Common myeloid progenitor, CD34-positive (primary cell): ENCODE measurements around the gene TMEM25.

ENCODE experiments used
- CTCF ChIA-PET: fragments of 350-600 bp; sonication (Branson Sonifier 250); formaldehyde crosslinking; loops from one replicate; lab custom pipeline; 2021; ENCODE audit warnings: antibody characterized with exemption; lab: Charles Lee
- POLR2A ChIA-PET: fragments of 350-600 bp; sonication (Branson Sonifier 250); formaldehyde crosslinking; loops from one replicate; lab custom pipeline; 2021; ENCODE audit warnings: antibody characterized with exemption; lab: Charles Lee
- DNase-seq, 3 donors: peaks; one replicate each; pipeline versions ENCODE4 v3.0.0 to v3.0.0-alpha.2; 2013
- H3K27ac ChIP-seq, 2 experiments: 1 replicate in 1 of 2; 2 replicates in 1 of 2; pipeline ENCODE4 v1.7.0; 2013; ENCODE audit warnings: inconsistent platforms in 2 of 2, low read length in 2 of 2, mild to moderate bottlenecking in 2 of 2, low read depth in 1 of 2, moderate library complexity in 1 of 2; ENCODE audit not compliant: severe bottlenecking in 2 of 2, insufficient read depth in 1 of 2, poor library complexity in 1 of 2
- H3K27me3 ChIP-seq, 5 experiments: replicated peaks in 2 of 5; 1 replicate in 3 of 5; 2 replicates in 2 of 5; pipeline versions ENCODE4 v1.6.1 to v1.7.0; 2013; ENCODE audit warnings: low read length in 4 of 5, mild to moderate bottlenecking in 2 of 5, moderate library complexity in 2 of 5, inconsistent platforms in 1 of 5; ENCODE audit not compliant: insufficient read depth in 5 of 5, control insufficient read depth in 4 of 5
- H3K36me3 ChIP-seq, 4 experiments: 1 replicate in 2 of 4; 2 replicates in 2 of 4; pipeline versions ENCODE4 v1.6.1 to v1.7.0; 2013; ENCODE audit warnings: low read length in 3 of 4, control low read depth in 1 of 4, mild to moderate bottlenecking in 1 of 4; ENCODE audit not compliant: control insufficient read depth in 4 of 4, insufficient read depth in 4 of 4
- H3K4me1 ChIP-seq, 4 experiments: 1 replicate in 3 of 4; 2 replicates in 1 of 4; pipeline versions ENCODE4 v1.6.1 to v1.7.1; 2013; ENCODE audit warnings: low read length in 3 of 4, mild to moderate bottlenecking in 3 of 4, control low read depth in 1 of 4, inconsistent platforms in 1 of 4, moderate library complexity in 1 of 4; ENCODE audit not compliant: control insufficient read depth in 4 of 4, insufficient read depth in 4 of 4; ENCODE audit errors: control extremely low read depth in 1 of 4
- H3K4me3 ChIP-seq, 7 experiments: 1 replicate in 4 of 7; 2 replicates in 3 of 7; pipeline versions ENCODE4 v1.5.1 to v1.7.0; 2013; ENCODE audit warnings: mild to moderate bottlenecking in 7 of 7, low read length in 6 of 7, moderate library complexity in 6 of 7, inconsistent platforms in 2 of 7, low read depth in 2 of 7, control low read depth in 1 of 7; ENCODE audit not compliant: insufficient read depth in 4 of 7, control insufficient read depth in 1 of 7; ENCODE audit errors: extremely low read depth in 1 of 7
- H3K9me3 ChIP-seq, 5 experiments: 1 replicate in 4 of 5; 2 replicates in 1 of 5; pipeline versions ENCODE4 v1.6.1 to v1.7.1; 2013; ENCODE audit warnings: low read length in 4 of 5, mild to moderate bottlenecking in 2 of 5, inconsistent platforms in 1 of 5, low read depth in 1 of 5, moderate library complexity in 1 of 5; ENCODE audit not compliant: control insufficient read depth in 4 of 5, insufficient read depth in 2 of 5; ENCODE audit errors: control extremely low read depth in 1 of 5
- WGBS: methylation state at CpG from one replicate; pipeline ENCODE4 v1.1.5; 2013; ENCODE audit not compliant: insufficient coverage; 5-methylcytosine and 5-hydroxymethylcytosine counted together

TMEM25 gene

DNA sequence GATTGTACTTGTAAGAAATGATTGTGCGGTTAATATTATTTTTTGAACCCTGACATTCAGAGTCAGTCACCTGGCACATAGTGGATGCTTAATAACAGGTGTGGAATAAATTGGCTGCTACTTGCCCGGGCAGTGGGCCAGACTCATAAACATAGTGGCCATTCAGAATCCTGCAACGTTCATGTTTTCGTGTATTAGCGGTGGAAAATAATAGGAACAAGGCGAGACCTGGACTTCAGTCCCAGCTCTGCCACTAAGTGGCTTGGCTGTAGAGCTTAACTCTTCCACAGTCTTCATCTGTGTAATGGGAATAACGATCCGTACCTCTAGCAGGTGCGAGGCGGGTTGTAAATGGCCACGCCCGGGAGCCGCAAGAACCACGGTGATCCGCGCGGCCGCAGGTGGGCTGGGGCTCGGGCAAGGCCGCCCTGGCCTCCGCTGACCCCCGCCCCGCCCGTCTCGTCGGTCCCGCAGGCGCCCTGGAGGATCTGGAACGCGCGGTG is 761 bp upstream of the TMEM25 start:
- peak overlapping the region; percentile 25 to 69 for H3K27ac ChIP-seq
- 6% methylated on average over 20 of the region's 31 CpGs for WGBS

DNA sequence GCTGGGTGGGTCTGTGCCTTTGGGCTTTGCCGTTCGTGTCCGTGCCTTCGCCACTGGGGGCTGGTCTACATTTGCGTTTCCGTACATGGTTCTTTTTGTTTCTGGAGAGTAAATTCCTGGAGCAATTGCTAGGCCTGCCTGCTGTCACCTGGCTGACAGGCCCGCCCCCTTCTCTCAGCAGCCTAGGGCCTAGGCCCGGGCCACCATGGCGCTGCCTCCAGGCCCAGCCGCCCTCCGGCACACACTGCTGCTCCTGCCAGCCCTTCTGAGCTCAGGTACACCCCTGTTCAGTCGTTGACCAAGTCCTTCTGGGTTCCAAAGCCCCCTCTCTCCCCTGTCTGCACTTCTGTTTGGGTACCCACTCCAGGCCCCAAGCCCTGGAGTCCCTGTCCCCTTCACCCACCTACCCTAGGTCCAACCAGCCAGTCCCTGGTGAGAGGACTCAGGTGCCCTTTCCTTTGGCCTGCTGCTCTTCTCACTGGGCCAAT is 649 bp downstream of the TMEM25 start:
- ChIA-PET POLR2A (no interaction called here), CTCF (no interaction called here)
- H3K9me3 ChIP-seq: no peaks in the 10 kb centered on the region
- peak overlapping the region; percentile 66 to 98 (median 80) for H3K4me3 ChIP-seq
- no peaks in the 10 kb centered on the region for H3K27me3 ChIP-seq
- 10% methylated on average over 12 of the region's 12 CpGs for WGBS
- peak overlapping the region in 1 of 2 experiments; percentile 69 for H3K27ac ChIP-seq
- no peak for DNase-seq
- H3K36me3 ChIP-seq: peaks cover 2 to 28% (median 4%) of the 10 kb centered on the region in 4 experiments
- peaks cover 0 to 39% (median 31%) of the 10 kb centered on the region in 4 experiments for H3K4me1 ChIP-seq

More for the DNA sequence above, 761 bp upstream of the TMEM25 start:
- Histone ChIP-seq H3K9me3 (no peaks in the 10 kb centered on the region), H3K27me3 (no peaks in the 10 kb centered on the region), H3K4me3 (peak overlapping the region; percentile 66 to 98 (median 80)), H3K4me1 (peaks cover 0 to 52% (median 40%) of the 10 kb centered on the region in 4 experiments), H3K36me3 (peaks cover under 1 to 23% (median 3%) of the 10 kb centered on the region in 4 experiments)
- ChIA-PET CTCF (interaction anchor here (1.2 to 1.4 kb wide), 4 partner anchors 13 to 39 kb away, joined by 3 read pairs; no protein-coding TSS in a partner anchor), POLR2A (no interaction called here)
- peak in 2 of 3 donors; percentile 30 to 39 for DNase-seq

DNA sequence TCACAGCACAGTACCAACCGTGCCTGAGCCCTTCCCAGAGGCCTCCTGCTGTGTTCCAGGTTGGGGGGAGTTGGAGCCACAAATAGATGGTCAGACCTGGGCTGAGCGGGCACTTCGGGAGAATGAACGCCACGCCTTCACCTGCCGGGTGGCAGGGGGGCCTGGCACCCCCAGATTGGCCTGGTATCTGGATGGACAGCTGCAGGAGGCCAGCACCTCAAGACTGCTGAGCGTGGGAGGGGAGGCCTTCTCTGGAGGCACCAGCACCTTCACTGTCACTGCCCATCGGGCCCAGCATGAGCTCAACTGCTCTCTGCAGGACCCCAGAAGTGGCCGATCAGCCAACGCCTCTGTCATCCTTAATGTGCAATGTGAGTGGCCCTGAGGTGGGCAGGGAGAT is 1.1 kb downstream of the TMEM25 start:
- Histone ChIP-seq H3K9me3 (no peaks in the 10 kb centered on the region), H3K4me3 (peak overlapping the region in 4 of 7 experiments; percentile 73 to 98 (median 92)), H3K36me3 (peaks cover 2 to 28% (median 4%) of the 10 kb centered on the region in 4 experiments), H3K27me3 (no peaks in the 10 kb centered on the region), H3K4me1 (peaks cover 0 to 34% (median 29%) of the 10 kb centered on the region in 4 experiments), H3K27ac (peak overlapping the region in 1 of 2 experiments; percentile 69)
- DNase-seq: no peak
- 97% methylated on average over 8 of the region's 10 CpGs for WGBS
- CTCF ChIA-PET: no interaction called here
- POLR2A ChIA-PET: no interaction called here

DNA sequence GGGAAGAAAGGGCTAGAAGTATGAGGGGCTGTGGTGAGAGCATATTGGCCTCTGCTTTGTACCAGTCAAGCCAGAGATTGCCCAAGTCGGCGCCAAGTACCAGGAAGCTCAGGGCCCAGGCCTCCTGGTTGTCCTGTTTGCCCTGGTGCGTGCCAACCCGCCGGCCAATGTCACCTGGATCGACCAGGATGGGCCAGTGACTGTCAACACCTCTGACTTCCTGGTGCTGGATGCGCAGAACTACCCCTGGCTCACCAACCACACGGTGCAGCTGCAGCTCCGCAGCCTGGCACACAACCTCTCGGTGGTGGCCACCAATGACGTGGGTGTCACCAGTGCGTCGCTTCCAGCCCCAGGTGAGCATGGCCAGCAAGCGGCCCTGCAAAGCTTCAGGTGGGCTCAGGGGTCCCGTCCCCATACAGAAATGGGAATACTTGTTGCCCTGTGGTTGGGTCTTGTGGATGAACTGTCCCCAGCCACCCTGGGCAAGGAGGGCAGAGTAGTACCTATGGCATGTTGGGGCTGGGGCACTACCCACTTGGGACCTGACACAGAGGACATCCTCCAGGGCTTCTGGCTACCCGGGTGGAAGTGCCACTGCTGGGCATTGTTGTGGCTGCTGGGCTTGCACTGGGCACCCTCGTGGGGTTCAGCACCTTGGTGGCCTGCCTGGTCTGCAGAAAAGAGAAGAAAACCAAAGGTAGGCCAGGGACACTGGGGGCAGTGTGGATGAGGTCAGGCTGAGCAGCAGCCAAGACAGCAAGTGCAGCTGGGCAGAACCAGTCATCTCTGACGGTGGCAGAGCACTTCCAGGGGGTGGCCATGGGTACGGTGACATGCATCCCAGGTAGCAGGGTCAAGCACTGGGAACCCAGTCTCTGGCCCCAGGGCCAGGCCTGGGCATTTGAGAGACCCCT is 2.1 kb downstream of the TMEM25 start:
- WGBS: 98% methylated on average over 19 of the region's 19 CpGs
- DNase-seq: no peak
- CTCF ChIA-PET: no interaction called here
- peaks cover 0 to 30% (median 27%) of the 10 kb centered on the region in 4 experiments for H3K4me1 ChIP-seq
- no peaks in the 10 kb centered on the region for H3K9me3 ChIP-seq
- no peak overlapping the region for H3K27ac ChIP-seq
- POLR2A ChIA-PET: no interaction called here
- no peaks in the 10 kb centered on the region for H3K27me3 ChIP-seq
- peaks cover 0 to 23% (median 4%) of the 10 kb centered on the region in 4 experiments for H3K36me3 ChIP-seq
- no peak overlapping the region for H3K4me3 ChIP-seq

DNA sequence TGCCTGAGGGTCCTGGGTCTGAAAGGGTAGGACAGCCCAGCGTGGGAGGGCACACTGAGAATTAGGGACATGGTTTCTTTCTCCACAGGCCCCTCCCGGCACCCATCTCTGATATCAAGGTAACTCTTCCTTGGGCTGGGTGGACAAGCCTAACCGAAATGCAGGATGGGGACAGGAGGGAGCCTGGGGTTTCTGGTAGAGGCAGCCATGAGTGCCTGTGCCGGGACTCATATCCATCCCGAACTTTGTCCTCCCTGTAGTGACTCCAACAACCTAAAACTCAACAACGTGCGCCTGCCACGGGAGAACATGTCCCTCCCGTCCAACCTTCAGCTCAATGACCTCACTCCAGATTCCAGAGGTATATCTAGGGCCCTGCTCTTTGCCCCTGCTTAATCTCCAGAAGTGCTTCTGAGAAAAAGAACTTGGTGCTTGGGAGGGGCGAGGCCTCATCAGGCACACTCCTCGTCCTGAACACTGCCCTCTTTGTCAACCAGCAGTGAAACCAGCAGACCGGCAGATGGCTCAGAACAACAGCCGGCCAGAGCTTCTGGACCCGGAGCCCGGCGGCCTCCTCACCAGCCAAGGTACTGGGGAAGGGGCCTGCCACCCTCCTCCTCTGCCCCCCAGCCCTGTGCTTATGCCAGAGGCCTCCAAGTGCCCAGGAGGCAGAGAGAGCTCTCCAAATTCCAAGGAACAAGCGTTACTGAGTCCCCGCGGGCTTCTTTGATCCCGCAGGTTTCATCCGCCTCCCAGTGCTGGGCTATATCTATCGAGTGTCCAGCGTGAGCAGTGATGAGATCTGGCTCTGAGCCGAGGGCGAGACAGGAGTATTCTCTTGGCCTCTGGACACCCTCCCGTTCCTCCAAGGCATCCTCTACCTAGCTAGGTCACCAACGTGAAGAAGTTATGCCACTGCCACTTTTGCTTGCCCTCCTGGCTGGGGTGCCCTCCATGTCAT is 3.1 kb downstream of the TMEM25 start:
- H3K9me3 ChIP-seq: no peaks in the 10 kb centered on the region
- no peaks in the 10 kb centered on the region for H3K27me3 ChIP-seq
- no peak overlapping the region for H3K27ac ChIP-seq
- no peak overlapping the region for H3K4me3 ChIP-seq
- no peak for DNase-seq
- H3K4me1 ChIP-seq: peaks cover 0 to 26% (median 25%) of the 10 kb centered on the region in 4 experiments
- peaks cover 0 to 23% (median 4%) of the 10 kb centered on the region in 4 experiments for H3K36me3 ChIP-seq
- CTCF ChIA-PET: interaction anchor here (0.5 kb wide), 1 partner anchor 106 kb away, joined by 6 read pairs; no protein-coding TSS in a partner anchor
- WGBS: 84% methylated on average over 17 of the region's 27 CpGs
- POLR2A ChIA-PET: interaction anchor here (1.6 kb wide), 1 partner anchor 9 kb away, joined by 4 read pairs; no protein-coding TSS in a partner anchor

DNA sequence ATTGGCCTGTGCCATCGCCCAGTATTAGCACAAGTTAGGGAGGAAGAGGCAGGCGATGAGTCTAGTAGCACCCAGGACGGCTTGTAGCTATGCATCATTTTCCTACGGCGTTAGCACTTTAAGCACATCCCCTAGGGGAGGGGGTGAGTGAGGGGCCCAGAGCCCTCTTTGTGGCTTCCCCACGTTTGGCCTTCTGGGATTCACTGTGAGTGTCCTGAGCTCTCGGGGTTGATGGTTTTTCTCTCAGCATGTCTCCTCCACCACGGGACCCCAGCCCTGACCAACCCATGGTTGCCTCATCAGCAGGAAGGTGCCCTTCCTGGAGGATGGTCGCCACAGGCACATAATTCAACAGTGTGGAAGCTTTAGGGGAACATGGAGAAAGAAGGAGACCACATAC is 4.3 kb downstream of the TMEM25 start:
- WGBS: 94% methylated on average over 6 of the region's 9 CpGs
- H3K36me3 ChIP-seq: peaks cover 0 to 23% (median 4%) of the 10 kb centered on the region in 4 experiments
- CTCF ChIA-PET: no interaction called here
- H3K27me3 ChIP-seq: no peaks in the 10 kb centered on the region
- H3K4me1 ChIP-seq: peaks cover 0 to 15% (median 15%) of the 10 kb centered on the region in 4 experiments
- DNase-seq: no peak
- H3K27ac ChIP-seq: no peak overlapping the region
- no peak overlapping the region for H3K4me3 ChIP-seq
- no peaks in the 10 kb centered on the region for H3K9me3 ChIP-seq
- POLR2A ChIA-PET: interaction anchor here (1.6 kb wide), 1 partner anchor 8 kb away, joined by 4 read pairs; no protein-coding TSS in a partner anchor
